T-helper 2 cell treated with Interferon-gamma antibody and Interleukin-4, amounts not matched to agents 100 ng/mL and 5 ng/mL, for 36 hours (primary cell): Measurements from ENCODE around the gene TBC1D5. TPM values are rescaled to one million over a fixed set of nuclear protein-coding genes. Genes with fewer than 3 reads are reported as not detected.

Experiments used
- intact Hi-C: fragments of 100-400 bp; cut with micrococcal nuclease; formaldehyde crosslinking; loops from one replicate; pipeline ENCODE4 v1.15.1; 2023
- total RNA-seq: library from RNA; stranded (reverse); gene quantifications from 2 replicates; pipeline ENCODE4 v1.2.3, GENCODE V29; 2022

TBC1D5 gene
- total RNA-seq, 1 donor from 2014 or later, result 51.6 TPM

DNA sequence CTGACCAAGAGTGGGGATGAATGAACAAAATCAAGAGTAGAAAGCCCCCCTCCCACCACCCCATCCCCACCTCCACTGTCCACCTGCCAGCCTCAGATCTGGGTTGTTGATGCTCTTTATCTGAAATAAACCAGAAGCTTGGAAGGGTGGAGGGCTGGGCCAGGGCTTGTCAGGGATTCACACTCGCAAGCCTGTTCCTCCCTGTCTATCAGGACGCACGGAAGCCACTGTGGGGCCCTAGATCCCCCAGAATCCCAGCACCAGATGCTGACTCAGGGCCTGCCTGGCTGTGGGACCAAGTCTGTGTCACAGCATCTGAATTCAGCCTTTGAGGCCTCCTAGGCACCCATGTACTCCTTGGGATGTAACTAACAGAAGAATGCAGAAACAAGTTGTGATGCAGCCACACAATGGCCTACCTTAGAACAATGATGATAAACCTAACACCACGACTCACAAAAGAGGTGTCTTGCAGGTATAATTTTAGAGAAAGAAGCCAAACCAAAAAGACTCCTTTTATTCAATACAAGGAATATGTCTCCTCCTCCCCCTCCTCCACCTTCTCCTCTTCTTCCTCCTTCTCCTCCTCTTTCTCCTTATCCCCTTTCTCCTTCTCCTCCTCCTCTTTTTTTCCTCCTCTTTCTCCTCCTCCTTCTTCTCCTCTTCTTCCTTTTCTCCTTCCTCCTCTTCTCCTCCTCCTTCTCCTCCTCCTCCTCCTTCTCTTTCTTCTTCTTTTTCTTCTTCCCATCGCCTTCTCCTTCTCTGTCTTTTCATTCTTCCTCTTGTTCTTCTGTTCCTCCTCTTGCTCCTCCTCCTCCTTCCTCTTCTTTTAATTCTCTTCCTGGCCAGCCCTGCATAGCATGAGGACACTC lies 623.0 kb downstream of the TBC1D5 start:
- intact Hi-C loops, result no loop called here

GRCh38 chr3:17118771-17119170 lies 623.7 kb downstream of the TBC1D5 start:
- intact Hi-C loops, result no loop called here

DNA sequence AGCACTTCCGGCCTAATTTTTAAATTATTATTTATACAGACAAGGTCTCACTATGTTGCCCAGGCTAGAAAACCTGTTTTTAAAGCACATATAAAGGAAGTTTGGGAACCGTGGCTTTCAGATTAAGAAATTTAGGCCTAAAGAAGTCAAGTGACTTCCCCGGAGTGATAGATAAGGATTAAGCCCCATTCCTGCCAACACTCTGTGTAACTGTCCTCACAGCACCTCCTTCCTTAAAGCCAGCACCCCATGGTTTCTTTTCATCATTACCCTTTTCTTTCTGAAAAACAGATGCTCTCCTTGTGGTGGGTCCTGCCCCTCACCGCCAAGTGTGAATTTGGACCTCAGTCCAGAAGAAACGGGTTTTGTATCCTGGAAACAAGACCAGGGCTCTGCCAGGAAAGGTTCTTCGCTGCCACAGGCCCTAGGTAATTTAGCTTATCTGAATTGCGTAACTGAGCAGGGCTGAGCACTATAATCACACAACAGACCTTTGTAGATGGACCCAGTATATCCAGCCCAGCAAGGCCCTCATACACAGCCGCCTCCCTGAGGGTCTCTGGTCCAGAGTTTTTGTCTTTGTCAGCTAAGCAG lies 626.3 kb downstream of the TBC1D5 start:
- intact Hi-C loops, result no loop called here

DNA sequence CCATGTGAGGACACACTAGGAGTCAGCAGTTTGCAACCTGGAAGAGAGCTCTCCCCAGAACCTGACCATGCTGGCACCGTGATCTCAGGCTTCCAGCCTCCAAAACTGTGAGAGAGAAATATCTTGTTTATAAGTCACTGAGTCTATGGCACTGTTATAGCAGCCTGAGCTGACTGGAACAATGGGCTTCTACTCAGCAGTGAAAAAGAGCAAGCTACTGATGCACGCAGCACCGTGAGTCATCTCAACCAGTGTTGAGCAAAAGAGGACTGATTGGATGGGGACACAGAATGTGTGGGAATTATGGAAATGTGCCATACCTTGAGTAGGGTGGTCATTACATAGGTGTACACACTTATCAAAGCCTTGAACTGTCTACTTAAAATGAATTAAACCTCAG lies 627.2 kb downstream of the TBC1D5 start:
- intact Hi-C loops, result no loop called here

DNA sequence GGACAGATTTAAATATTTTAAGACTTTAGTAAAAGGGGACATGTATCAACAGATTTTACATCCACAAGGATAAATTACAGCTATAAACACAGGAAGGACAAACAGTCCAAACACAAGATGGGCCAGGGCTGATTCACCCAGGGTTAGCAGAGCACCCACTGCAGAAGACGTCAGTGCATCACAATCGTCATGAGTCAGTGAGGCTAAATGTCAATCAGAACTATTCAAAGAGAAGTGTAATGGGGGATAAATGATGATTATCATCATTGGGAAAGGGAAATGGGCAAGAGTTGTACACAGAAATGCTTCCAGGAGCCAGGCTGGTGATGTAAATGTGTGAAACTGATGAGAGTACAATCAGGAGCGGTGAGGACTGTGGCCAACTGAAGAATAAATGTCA lies 630.8 kb downstream of the TBC1D5 start:
- intact Hi-C loops, result no loop called here

DNA sequence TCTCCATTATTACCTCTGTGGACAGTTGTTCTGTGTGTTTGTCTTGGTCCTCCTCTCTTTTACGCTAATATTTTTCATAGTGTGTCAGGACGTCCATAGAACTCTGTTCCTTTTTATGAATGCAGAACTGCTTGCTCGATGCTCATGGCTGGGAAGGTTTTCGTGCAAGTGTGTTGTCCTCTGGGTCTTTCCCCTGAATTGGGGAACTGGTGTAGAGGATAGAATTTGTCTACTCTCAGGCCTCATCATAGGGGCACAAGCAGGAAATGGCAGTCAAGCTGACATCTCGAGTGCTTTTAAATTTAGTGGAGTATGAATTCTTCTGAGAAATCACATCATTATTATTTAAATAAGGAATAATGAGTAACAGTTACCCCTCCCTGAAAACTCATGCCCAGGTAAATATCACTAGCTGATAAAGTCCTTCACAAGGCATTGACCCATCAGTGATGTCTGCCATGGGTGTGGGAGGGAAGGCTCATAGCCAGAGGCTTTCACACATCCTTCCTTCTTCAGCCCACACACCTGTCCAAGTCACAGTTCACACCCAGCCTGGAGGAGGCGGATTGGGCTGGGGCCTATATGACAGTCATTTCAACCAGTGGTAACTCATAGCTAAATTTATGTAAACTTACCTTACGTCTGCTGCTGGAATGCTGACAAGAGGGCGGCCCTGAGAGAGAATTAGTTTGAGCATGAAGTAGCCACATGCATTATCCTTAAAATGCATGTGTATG lies 631.6 kb downstream of the TBC1D5 start:
- intact Hi-C loops, result no loop called here
